Measurements from ENCODE around the gene ATP2A2. TPM values are rescaled to one million over a fixed set of nuclear protein-coding genes. Genes with fewer than 3 reads are reported as not detected.

The ATP2A2 gene
- 175 and 264 TPM in 2 replicates for total RNA-seq

GRCh38 chr12:110280779-110281548 is at the start of gene ATP2A2:
ATP2A2 (plus strand) TSS chr12:110281247; CDS start chr12:110281790, 543 bp downstream.

Other genes starting within 250 kb of the ATP2A2 start
- gene C12orf76, start 232.7 kb upstream of the ATP2A2 start, total RNA-seq: 14.2 and 15.4 TPM in 2 replicates
- gene IFT81, start 156.9 kb upstream of the ATP2A2 start, total RNA-seq: 21.4 and 33.3 TPM in 2 replicates
- gene ANAPC7, start 122.5 kb downstream of the ATP2A2 start, total RNA-seq: 38.3 and 94.9 TPM in 2 replicates
- 271 and 280 TPM in 2 replicates for gene ARPC3, start 169.1 kb downstream of the ATP2A2 start, total RNA-seq
- 14.0 and 19.1 TPM in 2 replicates for gene GPN3, start 187.0 kb downstream of the ATP2A2 start, total RNA-seq
- 14.6 and 16.6 TPM in 2 replicates for gene FAM216A, start 187.6 kb downstream of the ATP2A2 start, total RNA-seq
- gene VPS29, start 220.9 kb downstream of the ATP2A2 start, total RNA-seq: 46.8 and 51.7 TPM in 2 replicates
- gene RAD9B, start 221.1 kb downstream of the ATP2A2 start, total RNA-seq: under 0.01 and 0.78 TPM in 2 replicates